Testis (tissue), 3 donors: ENCODE data around the gene PHGDH. TPM values are rescaled to one million over a fixed set of nuclear protein-coding genes. Genes with fewer than 3 reads are reported as not detected.
A peak's percentile ranks its signal among the peaks of the same experiment; 100 is the strongest.

Source experiments
- DNase-seq: peaks from one replicate; pipeline ENCODE4 v3.0.0-alpha.2; 2019
- H3K27ac ChIP-seq, 2 donors: fragments of 200-600 bp; sonication (generic); one replicate each; pipeline ENCODE4 v1.5.1; 2019
- H3K27me3 ChIP-seq: fragments of 200-600 bp; sonication (generic); one replicate; pipeline ENCODE4 v1.5.1; 2019
- H3K36me3 ChIP-seq: fragments of 200-600 bp; sonication (generic); one replicate; pipeline ENCODE4 v1.5.1; 2017; ENCODE audit warnings: low read depth; ENCODE audit errors: missing control alignments
- H3K4me1 ChIP-seq: fragments of 200-600 bp; sonication (generic); one replicate; pipeline ENCODE4 v1.5.1; 2019
- H3K4me3 ChIP-seq, 2 donors: fragments of 200-600 bp; sonication (generic); one replicate each; pipeline ENCODE4 v1.5.1; 2017 to 2019
- H3K9me3 ChIP-seq: fragments of 200-600 bp; sonication (generic); one replicate; pipeline ENCODE4 v1.5.1; 2017
- POLR2A ChIP-seq: fragments of 450-650 bp; IDR thresholded peaks from one replicate; pipeline ENCODE4 v1.6.1; 2017; ENCODE audit warnings: antibody characterized with exemption, mild to moderate bottlenecking, moderate library complexity
- WGBS, 2 donors: methylation state at CpG; one replicate each; pipeline ENCODE4 v1.1.5; 2018; 5-methylcytosine and 5-hydroxymethylcytosine counted together
- intact Hi-C: fragments of 100-400 bp; cut with DNase I; formaldehyde crosslinking; loops from one replicate; pipeline ENCODE4 v1.15.1; 2023; ENCODE audit warnings: low total_unique reads
- polyA plus RNA-seq: library from polyadenylated mRNA; stranded (reverse); fragments of 350-450 nt; fragmentation: Illumina TruSeq; extraction: RNeasy Lipid Tissue Mini Kit (QIAGEN cat#74804); gene quantifications from one replicate; pipeline ENCODE4 v1.2.3, GENCODE V29; 2014; ENCODE audit warnings: low read depth, low replicate concordance; ENCODE audit not compliant: insufficient read depth
- total RNA-seq, 2 donors: library from RNA; depleted of rRNA; stranded (reverse); fragments of >200 nt; gene quantifications; one replicate each; pipeline ENCODE4 v1.2.3, GENCODE V29; 2016
- TF ChIP-seq, protein P1 (sequence below), 3 experiments: fragments of 450-650 bp in 2 of 3; fragments of 200-600 bp in 1 of 3; sonication (generic) in 1 of 3; IDR thresholded peaks; one replicate each; pipeline ENCODE4 v1.5.1; 2016 to 2019; ENCODE audit warnings: antibody characterized with exemption in 3 of 3, mild to moderate bottlenecking in 2 of 3, moderate library complexity in 1 of 3

PHGDH gene
- total and polyA plus RNA-seq, 3 donors from 2014 or later = 85.3 to 161 (median 131) TPM

DNA sequence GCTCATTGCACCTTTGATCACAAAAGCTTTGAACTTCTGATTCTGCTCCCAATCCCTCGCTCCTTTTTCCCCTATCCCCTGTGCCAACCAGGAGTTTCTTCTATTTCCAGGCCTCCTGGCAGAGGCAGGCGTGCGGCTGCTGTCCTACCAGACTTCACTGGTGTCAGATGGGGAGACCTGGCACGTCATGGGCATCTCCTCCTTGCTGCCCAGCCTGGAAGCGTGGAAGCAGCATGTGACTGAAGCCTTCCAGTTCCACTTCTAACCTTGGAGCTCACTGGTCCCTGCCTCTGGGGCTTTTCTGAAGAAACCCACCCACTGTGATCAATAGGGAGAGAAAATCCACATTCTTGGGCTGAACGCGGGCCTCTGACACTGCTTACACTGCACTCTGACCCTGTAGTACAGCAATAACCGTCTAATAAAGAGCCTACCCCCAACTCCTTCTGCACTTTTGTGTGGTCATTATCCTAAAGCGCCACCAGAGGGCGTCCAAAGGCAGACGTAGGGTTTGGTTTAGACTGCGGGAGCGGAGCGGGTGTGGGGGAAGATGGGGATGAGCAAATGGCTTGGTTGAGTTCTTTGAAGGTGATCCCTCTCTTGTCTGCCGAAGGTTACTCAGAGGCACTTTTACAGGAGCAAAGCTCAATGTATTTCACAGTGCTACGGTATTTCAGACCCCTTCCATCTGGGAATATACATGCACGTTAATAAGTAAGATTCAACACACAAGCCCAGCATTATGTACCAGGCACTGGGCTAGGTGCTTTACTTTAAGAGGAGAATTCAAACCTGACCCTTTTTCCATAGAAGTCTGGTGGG is 32.3 kb downstream of the PHGDH start:
- Histone ChIP-seq H3K9me3 (no peaks in the 10 kb centered on the region), H3K4me3 (no peak overlapping the region), H3K4me1 (peaks cover 44% of the 10 kb centered on the region), H3K27me3 (no peaks in the 10 kb centered on the region), H3K36me3 (no peaks in the 10 kb centered on the region), H3K27ac (peak overlapping the region in 1 of 2 donors; percentile 18)
- intact Hi-C loops = no loop called here
- TF ChIP-seq, protein P1, sequence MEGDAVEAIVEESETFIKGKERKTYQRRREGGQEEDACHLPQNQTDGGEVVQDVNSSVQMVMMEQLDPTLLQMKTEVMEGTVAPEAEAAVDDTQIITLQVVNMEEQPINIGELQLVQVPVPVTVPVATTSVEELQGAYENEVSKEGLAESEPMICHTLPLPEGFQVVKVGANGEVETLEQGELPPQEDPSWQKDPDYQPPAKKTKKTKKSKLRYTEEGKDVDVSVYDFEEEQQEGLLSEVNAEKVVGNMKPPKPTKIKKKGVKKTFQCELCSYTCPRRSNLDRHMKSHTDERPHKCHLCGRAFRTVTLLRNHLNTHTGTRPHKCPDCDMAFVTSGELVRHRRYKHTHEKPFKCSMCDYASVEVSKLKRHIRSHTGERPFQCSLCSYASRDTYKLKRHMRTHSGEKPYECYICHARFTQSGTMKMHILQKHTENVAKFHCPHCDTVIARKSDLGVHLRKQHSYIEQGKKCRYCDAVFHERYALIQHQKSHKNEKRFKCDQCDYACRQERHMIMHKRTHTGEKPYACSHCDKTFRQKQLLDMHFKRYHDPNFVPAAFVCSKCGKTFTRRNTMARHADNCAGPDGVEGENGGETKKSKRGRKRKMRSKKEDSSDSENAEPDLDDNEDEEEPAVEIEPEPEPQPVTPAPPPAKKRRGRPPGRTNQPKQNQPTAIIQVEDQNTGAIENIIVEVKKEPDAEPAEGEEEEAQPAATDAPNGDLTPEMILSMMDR (IDR thresholded peaks at IDR 0.05) = peak; percentile 72 to 85 (median 79)
- TF ChIP-seq POLR2A = no peak
- WGBS, 2 donors = 31 to 47% methylated on average over 17 of the region's 17 CpGs
- peak; percentile 78 for DNase-seq

DNA sequence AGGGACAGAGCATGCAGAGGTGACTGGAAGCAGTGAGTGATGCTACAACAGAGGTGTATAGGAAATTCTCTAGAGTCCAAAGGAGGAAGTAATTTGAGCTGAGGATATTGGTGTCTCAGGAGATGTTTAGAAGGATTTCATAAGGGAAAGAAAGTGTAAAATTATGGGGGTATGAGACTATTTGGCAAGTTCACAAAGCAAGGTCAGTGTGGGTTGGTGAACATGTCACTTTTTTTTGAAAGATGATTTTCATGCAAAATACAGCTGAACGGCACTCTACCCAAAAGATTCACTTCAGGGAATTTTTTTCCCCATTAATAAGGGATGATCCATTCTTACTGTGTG is 32.8 kb downstream of the PHGDH start:
- TF ChIP-seq, protein P1 (IDR thresholded peaks at IDR 0.05) = no peak
- no peaks in the 10 kb centered on the region for H3K36me3 ChIP-seq
- H3K4me1 ChIP-seq = peaks cover 39% of the 10 kb centered on the region
- no peak for DNase-seq
- H3K4me3 ChIP-seq = no peak overlapping the region
- intact Hi-C loops = no loop called here
- H3K27me3 ChIP-seq = no peaks in the 10 kb centered on the region
- no peaks in the 10 kb centered on the region for H3K9me3 ChIP-seq
- peak overlapping the region in 1 of 2 donors; percentile 18 for H3K27ac ChIP-seq
- WGBS, 2 donors = 85 to 96% methylated on average over 1 of the region's 1 CpG

DNA sequence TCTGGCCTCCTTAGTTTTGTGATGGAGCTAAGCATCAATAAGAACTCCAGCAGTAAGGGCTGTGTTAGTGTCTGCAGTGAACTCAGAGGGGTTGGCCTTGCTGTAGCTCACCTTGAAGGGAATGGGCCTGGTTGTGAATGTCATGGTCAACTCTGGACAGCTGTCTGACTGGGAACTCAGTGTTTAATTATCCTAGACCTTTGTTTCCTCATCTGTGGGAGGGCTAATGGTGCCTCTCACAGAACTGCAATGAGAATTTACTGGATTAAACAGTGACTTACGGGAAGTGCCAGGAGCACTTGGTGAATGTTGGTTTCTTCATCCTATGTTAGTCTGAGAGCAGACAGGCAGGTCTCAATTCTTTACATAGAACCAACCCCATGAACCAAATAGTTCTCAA is 33.3 kb downstream of the PHGDH start:
- intact Hi-C loops = no loop called here
- TF ChIP-seq, protein P1 (IDR thresholded peaks at IDR 0.05) = no peak
- no peak for TF ChIP-seq POLR2A
- H3K27me3 ChIP-seq = no peaks in the 10 kb centered on the region
- 83 to 100% methylated on average over 1 of the region's 1 CpG for WGBS, 2 donors
- H3K4me3 ChIP-seq = no peak overlapping the region
- H3K27ac ChIP-seq = no peak overlapping the region
- peaks cover 34% of the 10 kb centered on the region for H3K4me1 ChIP-seq
- H3K9me3 ChIP-seq = no peaks in the 10 kb centered on the region
- H3K36me3 ChIP-seq = no peaks in the 10 kb centered on the region
- DNase-seq = no peak

DNA sequence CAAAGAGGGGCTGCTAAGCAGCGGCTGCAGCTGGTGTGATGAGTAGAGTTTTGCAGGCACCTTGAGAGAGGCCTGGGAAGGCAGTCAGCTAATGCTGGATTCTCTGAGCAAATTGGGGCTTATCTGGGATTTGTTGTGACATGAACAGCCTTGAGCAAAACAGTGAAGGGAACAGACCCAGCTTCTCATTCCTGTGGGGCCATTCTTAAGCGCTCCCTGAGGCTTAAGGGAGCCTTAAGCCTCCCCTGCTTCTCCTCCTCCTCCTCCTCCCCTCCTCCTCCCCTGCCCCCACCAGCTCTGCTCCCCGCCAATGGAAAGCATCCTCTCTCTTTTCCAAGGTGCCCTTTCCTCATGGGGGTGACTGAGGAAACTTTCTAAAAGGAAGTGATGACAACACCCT is 35.7 kb downstream of the PHGDH start:
- Histone ChIP-seq H3K4me3 (no peak overlapping the region), H3K9me3 (no peaks in the 10 kb centered on the region), H3K27ac (peak overlapping the region; percentile 15 to 38), H3K36me3 (no peaks in the 10 kb centered on the region), H3K4me1 (peaks cover 24% of the 10 kb centered on the region), H3K27me3 (no peaks in the 10 kb centered on the region)
- no peak for TF ChIP-seq POLR2A
- TF ChIP-seq, protein P1 (IDR thresholded peaks at IDR 0.05) = no peak
- no peak for DNase-seq
- intact Hi-C loops = no loop called here
- 31 to 48% methylated on average over 3 of the region's 3 CpGs for WGBS, 2 donors

DNA sequence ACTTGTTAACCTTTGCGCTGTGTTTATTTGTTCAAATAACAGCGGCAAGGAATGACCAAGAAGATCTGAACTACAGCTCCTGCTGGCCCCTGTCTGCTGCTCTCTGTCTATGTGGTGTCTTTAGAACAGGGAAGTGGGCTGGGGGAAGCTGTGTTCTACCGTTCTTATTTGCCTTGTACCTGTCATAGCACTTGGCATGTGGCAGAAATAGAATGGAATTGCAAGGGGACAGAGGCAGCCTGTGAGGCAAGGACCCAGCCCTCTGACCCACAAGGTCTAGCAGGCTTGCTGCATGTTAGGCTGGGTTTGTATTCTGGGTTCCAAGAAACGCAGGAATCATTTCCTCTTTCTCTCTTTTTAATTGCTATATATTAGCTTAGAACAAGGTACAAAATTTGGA is 36.3 kb downstream of the PHGDH start:
- H3K4me1 ChIP-seq = peaks cover 24% of the 10 kb centered on the region
- H3K27me3 ChIP-seq = no peaks in the 10 kb centered on the region
- no peaks in the 10 kb centered on the region for H3K9me3 ChIP-seq
- DNase-seq = no peak
- TF ChIP-seq, protein P1 (IDR thresholded peaks at IDR 0.05) = no peak
- TF ChIP-seq POLR2A = no peak
- H3K4me3 ChIP-seq = no peak overlapping the region
- 54 to 72% methylated on average over 4 of the region's 4 CpGs for WGBS, 2 donors
- H3K36me3 ChIP-seq = no peaks in the 10 kb centered on the region
- intact Hi-C loops = no loop called here
- H3K27ac ChIP-seq = peak overlapping the region; percentile 15 to 38
